GM18861 (cell line): ENCODE data around the gene SPSB1.

Experiments
- ATAC-seq: cut with Tn5 transposase; IDR thresholded peaks from one replicate; pipeline ENCODE4 v1.9.1; 2021; ENCODE audit not compliant: unreplicated experiment

The SPSB1 gene

GRCh38 chr1:9341301-9341845, 48.7 kb downstream of the SPSB1 start:
- ATAC-seq = no peak

GRCh38 chr1:9343269-9343668, 50.6 kb downstream of the SPSB1 start:
- no peak for ATAC-seq

- no peak for ATAC-seq
Measured at GRCh38 chr1:9344426-9345200, 51.9 kb downstream of the SPSB1 start.

DNA sequence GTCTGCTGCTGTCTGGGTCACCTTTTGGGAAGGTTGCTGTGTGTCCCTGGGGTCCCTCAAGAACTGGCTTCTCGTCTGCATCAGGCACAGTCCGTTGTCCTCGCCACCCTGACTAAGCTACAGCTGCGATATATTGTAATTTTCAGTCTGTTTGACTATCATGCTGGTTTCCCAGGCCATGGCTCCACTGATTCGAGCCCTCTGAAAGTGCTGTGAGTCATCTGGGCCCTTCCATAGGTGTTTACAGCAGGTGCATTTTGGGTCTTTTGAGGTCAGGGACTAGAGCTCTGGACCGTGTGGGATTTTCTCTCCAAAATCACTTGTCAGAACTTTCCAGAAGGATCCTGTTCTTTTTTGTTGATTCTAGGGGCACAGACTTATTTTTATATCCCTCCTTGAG, 52.8 kb downstream of the SPSB1 start:
- no peak for ATAC-seq

- ATAC-seq = no peak
Measured at GRCh38 chr1:9345922-9346321, 53.2 kb downstream of the SPSB1 start.

DNA sequence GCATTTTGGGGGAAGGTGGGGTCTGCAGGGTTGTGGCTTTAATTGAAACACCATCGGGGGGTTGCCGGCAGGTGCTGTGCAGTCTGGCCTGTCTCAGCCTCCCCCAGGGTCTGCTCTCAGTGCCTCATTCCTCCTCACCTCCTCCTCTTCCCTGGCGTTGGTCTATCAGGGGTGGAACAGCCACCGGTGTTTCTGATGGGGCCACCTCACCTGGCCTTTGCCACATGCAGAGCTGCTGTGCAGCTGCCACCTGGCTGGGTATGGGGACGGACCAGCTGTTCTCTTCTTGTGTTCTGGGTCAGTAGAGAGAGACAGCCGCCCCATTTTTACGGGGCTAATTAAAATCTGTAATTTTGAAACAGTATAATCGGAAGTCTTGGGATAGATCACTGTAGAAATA, 53.9 kb downstream of the SPSB1 start:
- no peak for ATAC-seq

DNA sequence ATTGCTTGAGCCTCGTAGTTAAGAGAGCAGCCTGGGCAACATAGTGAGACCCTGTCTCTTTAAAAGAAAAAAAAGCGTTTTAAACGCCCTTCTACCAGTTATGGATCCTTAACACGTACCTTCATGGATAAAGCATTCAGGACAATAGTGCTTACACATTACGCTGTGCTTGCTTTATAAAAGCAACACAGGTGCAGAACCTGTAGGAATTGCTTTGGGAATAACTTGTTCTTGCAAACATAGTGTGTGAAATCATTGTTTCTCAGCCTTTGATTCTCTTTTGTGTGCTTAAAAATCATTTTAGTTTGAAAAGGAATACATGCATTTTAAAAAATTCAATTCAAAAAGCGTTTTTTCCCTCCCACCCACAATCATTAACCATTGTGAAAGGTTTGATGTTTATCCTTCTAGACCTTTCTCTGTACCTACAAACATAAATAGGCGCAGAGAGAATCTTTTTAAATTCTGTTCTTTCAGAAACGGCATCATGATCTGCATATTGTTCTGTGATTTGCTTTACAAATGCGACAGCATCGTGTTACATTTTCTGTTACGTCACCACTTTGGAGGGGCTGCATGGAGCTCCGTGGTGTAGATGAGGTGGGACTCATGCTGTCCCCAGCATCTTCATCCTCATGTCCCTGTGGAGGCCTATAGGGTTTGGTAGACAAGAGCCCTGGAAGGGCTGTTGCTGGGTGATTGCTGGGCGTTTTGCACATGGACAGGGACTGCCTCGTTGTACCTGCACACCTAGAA, 54.6 kb downstream of the SPSB1 start:
- ATAC-seq = no peak

DNA sequence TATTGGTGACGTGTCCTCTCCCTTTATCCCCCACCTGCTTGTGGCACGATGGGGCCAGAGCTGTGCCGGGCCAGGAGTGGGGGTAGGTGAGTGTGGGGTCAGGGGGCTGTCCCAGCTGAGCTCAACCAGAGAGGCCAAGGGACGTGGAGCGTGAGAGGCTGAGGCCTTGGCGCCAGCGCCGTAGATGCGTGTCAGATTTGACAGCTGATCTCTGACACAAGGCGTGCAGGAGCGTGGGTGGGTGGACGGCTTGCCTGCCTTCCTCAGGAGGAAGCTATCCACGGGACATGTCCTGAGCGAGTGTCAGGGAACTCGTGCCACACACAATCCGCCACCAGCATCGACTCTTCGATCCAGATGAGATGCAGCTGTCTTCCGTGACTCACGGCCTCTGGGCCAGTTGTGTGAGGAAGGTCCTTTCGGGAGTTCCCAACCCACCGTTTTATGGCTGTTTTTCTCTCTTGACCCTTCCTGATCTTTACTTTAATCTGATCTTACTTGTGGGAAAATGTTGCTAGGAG, 56.7 kb downstream of the SPSB1 start:
- no peak for ATAC-seq

GRCh38 chr1:9350013-9350908, 57.6 kb downstream of the SPSB1 start:
- ATAC-seq = no peak

DNA sequence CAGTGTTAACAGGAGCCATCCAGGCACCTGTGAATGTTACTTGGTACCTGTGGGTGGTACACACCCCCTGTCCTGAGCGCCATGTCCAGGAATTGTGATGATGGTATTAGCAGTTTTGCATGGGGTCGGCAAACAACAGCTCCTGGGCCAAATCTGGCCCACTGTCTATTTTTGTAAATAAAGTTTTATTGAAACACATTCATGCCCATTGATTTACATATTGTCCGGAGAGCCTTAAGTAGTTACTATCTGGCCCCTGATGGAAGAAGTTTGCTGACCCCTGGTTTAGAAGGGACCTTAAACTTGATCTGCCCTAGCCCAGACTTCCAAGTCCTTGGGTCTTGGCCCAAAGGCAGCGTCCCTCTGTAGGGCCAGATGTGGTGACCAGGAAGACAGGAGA, 58.3 kb downstream of the SPSB1 start:
- ATAC-seq = no peak

DNA sequence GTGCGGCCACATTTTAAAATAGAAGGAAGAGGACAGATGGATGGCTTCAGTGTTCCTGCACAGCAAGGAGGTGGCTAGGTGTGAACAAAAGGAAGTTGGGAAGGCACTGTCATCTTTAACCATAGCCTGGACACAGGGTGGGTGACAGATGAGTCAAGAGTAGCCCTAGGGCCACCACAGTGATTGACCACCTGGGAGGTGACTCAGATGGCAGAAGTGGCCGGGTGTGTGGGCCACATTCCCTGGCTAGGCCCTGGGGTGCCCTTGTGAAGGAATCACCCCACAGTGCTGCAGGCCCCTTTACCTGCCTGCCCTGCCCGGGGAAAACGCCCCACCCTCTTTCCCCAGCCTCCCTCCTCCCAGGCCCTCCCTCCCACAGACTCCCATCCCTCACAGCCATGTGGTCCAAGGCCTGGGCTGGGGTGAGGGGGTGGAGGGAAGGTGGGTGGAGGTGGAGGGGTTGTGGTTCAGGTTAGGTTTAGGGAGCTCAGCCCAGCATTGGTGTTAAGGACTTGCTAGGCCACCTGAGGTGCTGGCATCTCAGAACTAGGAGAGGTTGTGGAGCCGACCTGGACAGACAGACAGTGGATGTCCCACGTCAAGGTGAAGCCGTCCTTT, 59.1 kb downstream of the SPSB1 start:
- no peak for ATAC-seq

- ATAC-seq = no peak
Measured at GRCh38 chr1:9352377-9353134, 59.9 kb downstream of the SPSB1 start.

- no peak for ATAC-seq
Measured at GRCh38 chr1:9355503-9355902, 62.8 kb downstream of the SPSB1 start.

- ATAC-seq = no peak
Measured at GRCh38 chr1:9356021-9356420, 63.3 kb downstream of the SPSB1 start.

DNA sequence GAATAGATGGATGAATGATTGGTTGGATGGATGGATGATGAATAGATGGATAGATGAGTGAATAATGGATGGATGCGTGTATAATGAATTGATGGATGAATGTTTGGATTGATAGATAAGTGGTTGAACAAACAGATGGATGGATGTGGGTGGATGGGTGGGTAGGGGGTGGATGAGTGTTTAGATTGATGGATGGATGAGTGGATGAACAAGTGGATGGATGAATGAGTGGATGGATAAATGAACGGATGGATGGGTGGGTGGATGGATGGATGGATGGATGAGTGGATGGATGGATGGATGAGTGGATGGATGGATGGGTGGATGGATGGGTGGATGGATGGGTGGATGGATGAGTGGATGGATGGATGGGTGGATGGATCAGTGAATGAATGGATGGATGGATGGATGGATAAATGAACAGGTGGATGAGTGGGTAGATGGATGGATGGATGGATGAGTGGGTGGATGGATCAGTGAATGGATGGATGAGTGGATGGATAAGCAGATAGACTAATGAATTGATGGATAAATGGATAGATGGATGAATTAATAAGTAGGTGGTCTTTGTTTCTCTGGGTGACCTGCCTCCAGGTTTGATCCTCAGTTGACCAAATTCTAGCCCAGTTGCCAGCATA, 64.3 kb downstream of the SPSB1 start:
- no peak for ATAC-seq

- no peak for ATAC-seq
Measured at GRCh38 chr1:9357958-9358357, 65.3 kb downstream of the SPSB1 start.

DNA sequence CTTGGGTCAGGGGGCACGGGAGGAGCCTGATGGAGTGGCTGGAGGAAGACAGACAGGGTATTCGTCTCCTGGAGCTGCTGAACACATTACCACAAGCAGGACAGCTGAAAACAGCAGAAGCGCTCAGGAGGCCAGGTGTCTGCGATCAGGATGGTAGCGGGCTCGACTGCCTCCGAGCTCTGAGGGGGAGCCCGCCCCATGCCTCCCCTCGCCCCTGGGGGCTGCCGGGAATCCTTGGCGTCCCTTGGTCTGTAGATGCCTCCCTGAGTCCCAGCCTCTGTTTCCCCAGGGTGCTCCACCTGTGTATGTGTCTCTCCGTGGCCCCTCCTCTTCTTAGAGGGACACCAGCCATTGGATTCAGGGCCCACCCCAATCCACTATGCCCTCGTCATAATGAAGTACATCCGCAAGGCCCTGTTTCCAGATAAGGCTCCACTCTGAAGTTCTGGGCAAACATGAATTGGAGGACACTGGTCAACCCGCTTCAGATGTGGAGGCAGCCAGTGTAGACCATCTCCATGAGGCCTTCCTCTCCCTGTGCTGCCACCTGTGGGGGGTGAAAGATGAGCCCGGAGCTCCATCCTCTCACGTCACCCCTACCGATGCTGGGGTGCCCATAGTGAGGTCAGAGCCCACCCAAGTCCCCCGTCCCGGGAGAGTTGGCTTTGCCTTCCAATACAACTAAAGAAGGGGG, 67.8 kb downstream of the SPSB1 start:
- no peak for ATAC-seq

DNA sequence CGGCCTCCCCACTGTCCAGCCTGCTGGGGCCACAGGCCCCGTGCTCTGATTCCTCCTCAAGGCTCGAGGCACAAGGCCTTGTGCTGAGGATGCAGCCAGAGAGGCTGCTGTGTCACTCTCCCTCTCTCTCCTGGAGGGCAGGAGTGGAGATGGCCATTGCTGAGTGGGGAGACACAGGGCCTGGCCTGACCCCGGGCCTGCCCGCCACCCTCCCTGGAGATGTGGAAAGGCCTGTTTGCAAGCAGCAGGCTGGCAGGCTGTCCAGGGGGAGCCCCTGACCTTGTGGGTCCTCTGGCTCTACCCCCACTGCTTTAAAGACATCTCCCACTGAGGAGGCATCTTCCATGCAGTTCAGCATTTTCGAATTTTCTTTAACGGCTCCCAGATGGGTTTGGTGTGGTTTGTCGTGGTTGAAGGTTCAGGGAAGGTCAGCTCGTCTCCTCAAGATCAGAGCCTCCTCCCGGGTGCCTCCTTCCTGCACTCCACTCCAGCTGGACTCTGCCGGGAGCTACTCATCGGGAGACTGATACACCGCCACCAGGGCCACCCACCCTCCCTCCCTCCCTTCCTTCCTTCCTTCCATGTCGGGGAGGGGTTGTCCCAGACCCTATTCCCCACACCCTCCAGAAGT, 69.1 kb downstream of the SPSB1 start:
- ATAC-seq = no peak
